ENCODE measurements around the gene MEPCE.

DNA sequence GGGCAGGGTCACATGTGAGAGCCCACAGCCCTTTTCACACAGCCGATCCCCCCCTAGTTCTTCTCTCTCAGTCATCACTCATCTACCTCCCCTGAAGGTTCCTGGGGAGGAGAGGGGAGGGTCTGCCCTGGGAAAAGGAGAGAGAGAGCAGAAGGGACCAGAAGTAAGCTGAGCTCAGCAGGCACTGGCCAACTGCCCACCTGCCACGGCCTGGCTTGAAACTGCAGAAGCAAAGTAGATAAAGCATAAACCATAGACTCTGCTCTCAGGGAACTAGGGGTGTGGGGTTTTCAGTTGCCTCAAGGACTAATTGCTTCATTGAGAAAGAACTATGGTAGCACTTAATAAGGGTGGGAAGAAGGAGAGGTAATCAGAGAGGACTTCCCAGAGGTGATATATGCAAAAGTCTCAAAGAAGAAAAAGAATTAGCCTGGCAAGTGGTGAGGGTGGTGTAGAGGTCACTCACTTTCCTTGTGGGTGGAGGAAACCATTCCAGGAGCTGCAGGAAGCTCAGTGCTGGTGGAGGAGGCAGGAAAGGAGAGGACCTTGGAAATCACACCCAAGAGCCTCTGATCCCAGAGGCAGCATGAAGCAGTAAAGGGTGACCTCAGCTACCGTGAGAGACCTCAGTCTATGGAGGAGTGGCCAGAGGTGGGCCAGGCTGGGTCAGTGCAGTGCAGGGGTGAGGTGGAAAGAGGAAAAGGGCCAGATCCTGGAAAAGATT lies 39.2 kb upstream of the MEPCE start:
- no peak for TF ChIP-seq EZH2 (IDR thresholded peaks at IDR 0.05; ENCODE audit: low read length)
- TF ChIP-seq CTCF (optimal IDR thresholded peaks at IDR 0.05 in 1 of 3, IDR thresholded peaks at IDR 0.05 in 1 of 3, conservative IDR thresholded peaks at IDR 0.05 in 1 of 3; ENCODE audit: extremely low read depth in 1 of 3, insufficient read depth in 2 of 3, low read length in 3 of 3) = no peak
